Gastroesophageal sphincter (tissue), 4 donors: ENCODE data around the gene RPUSD2. TPM values are rescaled to one million over a fixed set of nuclear protein-coding genes. Genes with fewer than 3 reads are reported as not detected.

Experiments
- ATAC-seq: fragments of 150-250 bp; one replicate; pipeline ENCODE4 v1.9.1; 2016; ENCODE audit warnings: mild to moderate bottlenecking, moderate library complexity
- H3K27ac ChIP-seq, 4 donors: fragments of 200-600 bp; sonication (generic) in 3 of 4; 1 replicate in 3 of 4; 2 replicates in 1 of 4; pipeline ENCODE4 v1.5.1; 2016 to 2019
- H3K27me3 ChIP-seq: fragments of 200-600 bp; sonication (generic); one replicate; pipeline ENCODE4 v1.5.1; 2019
- H3K36me3 ChIP-seq, 2 donors: fragments of 200-600 bp; sonication (generic); one replicate each; pipeline ENCODE4 v1.5.1; 2019; ENCODE audit warnings: control low read depth in 1 of 2
- H3K4me1 ChIP-seq, 3 donors: fragments of 200-600 bp; sonication (generic); 1 replicate in 2 of 3; 2 replicates in 1 of 3; pipeline ENCODE4 v1.5.1; 2016 to 2019; ENCODE audit warnings: control low read depth in 2 of 3
- H3K4me3 ChIP-seq, 2 donors: fragments of 200-600 bp; sonication (generic); one replicate each; pipeline ENCODE4 v1.5.1; 2019; ENCODE audit warnings: mild to moderate bottlenecking in 1 of 2, moderate library complexity in 1 of 2
- H3K9me3 ChIP-seq, 3 donors: fragments of 200-600 bp; sonication (generic); one replicate each; pipeline ENCODE4 v1.5.1; 2017 to 2019; ENCODE audit warnings: control low read depth in 2 of 3
- CTCF ChIP-seq, 4 experiments: fragments of 200-600 bp in 2 of 4; fragments of 450-650 bp in 2 of 4; sonication (generic) in 1 of 4; IDR thresholded peaks; one replicate each; pipeline ENCODE4 v1.5.1; 2017 to 2019; ENCODE audit warnings: antibody characterized with exemption in 4 of 4, mild to moderate bottlenecking in 2 of 4, moderate library complexity in 2 of 4
- EP300 ChIP-seq: sonication (generic); formaldehyde crosslinking; IDR thresholded peaks from one replicate; pipeline ENCODE4 v1.6.1; 2017; ENCODE audit warnings: antibody characterized with exemption, mild to moderate bottlenecking
- POLR2A ChIP-seq, 2 donors: fragments of 450-650 bp; IDR thresholded peaks; one replicate each; pipeline ENCODE4 v1.6.1; 2017; ENCODE audit warnings: antibody characterized with exemption in 2 of 2, mild to moderate bottlenecking in 2 of 2, moderate library complexity in 1 of 2
- POLR2AphosphoS5 ChIP-seq: sonication (generic); formaldehyde crosslinking; IDR thresholded peaks from one replicate; pipeline ENCODE4 v1.6.1; 2017; ENCODE audit warnings: antibody characterized with exemption
- WGBS, 2 donors: methylation state at CpG; one replicate each; pipeline ENCODE4 v1.1.5; 2018; ENCODE audit warnings: low coverage in 1 of 2; 5-methylcytosine and 5-hydroxymethylcytosine counted together
- total RNA-seq, 4 donors: library from RNA; depleted of rRNA; stranded (reverse); fragments of >200 nt; gene quantifications; one replicate each; pipeline ENCODE4 v1.1.0, GENCODE V29; 2016

Gene RPUSD2
- total RNA-seq, 4 donors from 2014 or later: 7.2 to 11.6 (median 8.7) TPM

- H3K4me1 ChIP-seq: peaks cover 0 to 6% (median 0%) of the 10 kb centered on the region in 3 donors
- H3K27me3 ChIP-seq: no peaks in the 10 kb centered on the region
- H3K36me3 ChIP-seq: peaks cover 0 to 79% of the 10 kb centered on the region in 2 donors
- H3K4me3 ChIP-seq: no peak overlapping the region
- no peak for ATAC-seq
- 92 to 100% methylated on average over 2 of the region's 2 CpGs for whole genome bisulfite sequencing, 2 donors
- no peak overlapping the region for H3K27ac ChIP-seq
- H3K9me3 ChIP-seq: no peaks in the 10 kb centered on the region
- TF ChIP-seq CTCF (IDR thresholded peaks at IDR 0.05) (no peak), POLR2A (IDR thresholded peaks at IDR 0.05) (no peak), EP300 (no peak), POLR2AphosphoS5 (no peak)
Measured at GRCh38 chr15:40555876-40556275, 13.2 kb upstream of the RPUSD2 start.

- H3K4me1 ChIP-seq: peaks cover 2 to 36% (median 3%) of the 10 kb centered on the region in 3 donors
- H3K27me3 ChIP-seq: no peaks in the 10 kb centered on the region
- no peaks in the 10 kb centered on the region for H3K9me3 ChIP-seq
- no peak overlapping the region for H3K4me3 ChIP-seq
- TF ChIP-seq CTCF (IDR thresholded peaks at IDR 0.05) (no peak), POLR2A (IDR thresholded peaks at IDR 0.05) (no peak), POLR2AphosphoS5 (no peak), EP300 (no peak)
- peaks cover 0 to 67% of the 10 kb centered on the region in 2 donors for H3K36me3 ChIP-seq
- 87 to 92% methylated on average over 2 to 6 of the region's 6 CpGs for WGBS, 2 donors
- ATAC-seq: no peak
- no peak overlapping the region for H3K27ac ChIP-seq
Measured at GRCh38 chr15:40558952-40559742, 10.0 kb upstream of the RPUSD2 start.

GRCh38 chr15:40562691-40563090 lies 6.4 kb upstream of the RPUSD2 start:
- no peaks in the 10 kb centered on the region for H3K27me3 ChIP-seq
- no peak for TF ChIP-seq EP300
- H3K9me3 ChIP-seq: no peaks in the 10 kb centered on the region
- 85 to 93% methylated on average over 2 of the region's 2 CpGs for WGBS, 2 donors
- ATAC-seq: no peak
- H3K36me3 ChIP-seq: peaks cover 0 to 38% of the 10 kb centered on the region in 2 donors
- H3K4me3 ChIP-seq: no peak overlapping the region
- H3K27ac ChIP-seq: no peak overlapping the region
- H3K4me1 ChIP-seq: peaks cover 3 to 44% (median 4%) of the 10 kb centered on the region in 3 donors

- Histone ChIP-seq H3K9me3 (no peaks in the 10 kb centered on the region), H3K4me1 (peaks cover 3 to 45% (median 4%) of the 10 kb centered on the region in 3 donors), H3K4me3 (no peak overlapping the region), H3K27ac (no peak overlapping the region), H3K36me3 (peaks cover 0 to 36% of the 10 kb centered on the region in 2 donors), H3K27me3 (no peaks in the 10 kb centered on the region)
- TF ChIP-seq POLR2AphosphoS5 (no peak), EP300 (no peak), CTCF (IDR thresholded peaks at IDR 0.05) (no peak), POLR2A (IDR thresholded peaks at IDR 0.05) (no peak)
- ATAC-seq: no peak
Measured at GRCh38 chr15:40563426-40563825, 5.7 kb upstream of the RPUSD2 start.

GRCh38 chr15:40564591-40565332 lies 4.3 kb upstream of the RPUSD2 start, which contains the start of gene CCDC32:
CCDC32 (minus strand) TSS chr15:40565042; CDS start chr15:40563015, 2,027 bp downstream.
- H3K4me1 ChIP-seq: peaks cover 3 to 52% (median 6%) of the 10 kb centered on the region in 3 donors
- peaks cover 0 to 28% of the 10 kb centered on the region in 2 donors for H3K36me3 ChIP-seq
- WGBS, 2 donors: 0% methylated on average over 7 to 19 of the region's 40 CpGs
- TF ChIP-seq CTCF (IDR thresholded peaks at IDR 0.05) (no peak), POLR2AphosphoS5 (peak; percentile 83), EP300 (no peak), POLR2A (IDR thresholded peaks at IDR 0.05) (peak; percentile 71 to 73)
- peak within 1 kb of the TSS; percentile 82 to 95 (median 88) for H3K27ac ChIP-seq
- H3K9me3 ChIP-seq: no peaks in the 10 kb centered on the region
- no peaks in the 10 kb centered on the region for H3K27me3 ChIP-seq
- H3K4me3 ChIP-seq: peak within 1 kb of the TSS; percentile 58 to 74
- peak; percentile 98 for ATAC-seq
